DND-41 (cell line): ENCODE measurements around the gene RPUSD2.

Experiments
- EZH2 ChIP-seq: IDR thresholded peaks from 3 replicates; pipeline ENCODE4 v1.6.1; 2012; ENCODE audit warnings: borderline replicate concordance, low read depth, mild to moderate bottlenecking, moderate library complexity, low read length, inconsistent platforms; ENCODE audit not compliant: severe bottlenecking
- TF ChIP-seq, protein P1 (sequence below): IDR thresholded peaks from 2 replicates; pipeline ENCODE4 v1.5.1; 2012; ENCODE audit warnings: borderline replicate concordance, low read length, moderate library complexity, mild to moderate bottlenecking; ENCODE audit not compliant: poor library complexity, severe bottlenecking; ENCODE audit errors: extremely low read depth

DNA sequence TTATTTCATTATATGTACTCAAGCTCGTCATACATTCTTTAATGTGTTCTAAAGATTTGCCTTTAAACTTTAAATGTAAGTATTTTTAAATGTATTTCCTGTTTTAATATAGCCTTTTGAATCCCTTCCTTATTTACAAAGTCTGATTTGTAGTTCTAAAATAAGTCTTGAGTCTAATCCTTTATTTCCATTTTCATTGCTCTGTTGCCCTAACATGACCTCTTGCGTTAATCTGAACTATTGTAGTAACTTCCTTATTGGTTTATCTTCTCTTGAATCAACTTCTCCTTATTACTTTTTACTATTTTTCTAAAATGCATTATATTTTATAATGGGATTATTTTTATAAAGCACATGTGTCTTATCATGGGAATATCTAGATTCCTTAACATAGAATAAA, 48.9 kb downstream of the RPUSD2 start:
- TF ChIP-seq, protein P1, sequence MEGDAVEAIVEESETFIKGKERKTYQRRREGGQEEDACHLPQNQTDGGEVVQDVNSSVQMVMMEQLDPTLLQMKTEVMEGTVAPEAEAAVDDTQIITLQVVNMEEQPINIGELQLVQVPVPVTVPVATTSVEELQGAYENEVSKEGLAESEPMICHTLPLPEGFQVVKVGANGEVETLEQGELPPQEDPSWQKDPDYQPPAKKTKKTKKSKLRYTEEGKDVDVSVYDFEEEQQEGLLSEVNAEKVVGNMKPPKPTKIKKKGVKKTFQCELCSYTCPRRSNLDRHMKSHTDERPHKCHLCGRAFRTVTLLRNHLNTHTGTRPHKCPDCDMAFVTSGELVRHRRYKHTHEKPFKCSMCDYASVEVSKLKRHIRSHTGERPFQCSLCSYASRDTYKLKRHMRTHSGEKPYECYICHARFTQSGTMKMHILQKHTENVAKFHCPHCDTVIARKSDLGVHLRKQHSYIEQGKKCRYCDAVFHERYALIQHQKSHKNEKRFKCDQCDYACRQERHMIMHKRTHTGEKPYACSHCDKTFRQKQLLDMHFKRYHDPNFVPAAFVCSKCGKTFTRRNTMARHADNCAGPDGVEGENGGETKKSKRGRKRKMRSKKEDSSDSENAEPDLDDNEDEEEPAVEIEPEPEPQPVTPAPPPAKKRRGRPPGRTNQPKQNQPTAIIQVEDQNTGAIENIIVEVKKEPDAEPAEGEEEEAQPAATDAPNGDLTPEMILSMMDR = no peak
- no peak for TF ChIP-seq EZH2
